MCF 10A (cell line): ENCODE results near the gene EXD3. TPM values are rescaled to one million over a fixed set of nuclear protein-coding genes. Genes with fewer than 3 reads are reported as not detected.

ENCODE experiments used
- BruUV-seq: library from RNA; stranded (reverse); fragments of 400-500 nt; replicated peaks from 2 replicates; lab custom pipeline; 2021; lab: Mats Ljungman, UMichigan
- CTCF ChIA-PET: fragments of 300-600 bp; sonication (Branson Sonifier 250); formaldehyde crosslinking; extraction: SDS; loops from one replicate; lab custom pipeline; 2021; ENCODE audit warnings: antibody characterized with exemption, inconsistent platforms; lab: Yijun Ruan, JAX
- POLR2A ChIA-PET: fragments of 300-600, 350-650 bp; sonication (Branson Sonifier 250); formaldehyde crosslinking; extraction: SDS; loops from one replicate; lab custom pipeline; 2020; ENCODE audit warnings: antibody characterized with exemption, inconsistent platforms; lab: Yijun Ruan, JAX
- DNase-seq: peaks from one replicate; pipeline ENCODE4 v3.0.0-alpha.2; 2018; ENCODE audit not compliant: unreplicated experiment
- H3K27ac Mint-ChIP-seq: one replicate; pipeline ENCODE4 v1.8.0; 2022; ENCODE audit warnings: mild to moderate bottlenecking, low read depth, mixed read lengths; ENCODE audit not compliant: unreplicated experiment
- H3K27me3 Mint-ChIP-seq: one replicate; pipeline ENCODE4 v1.8.0; 2022; ENCODE audit warnings: mixed read lengths; ENCODE audit not compliant: insufficient read depth, unreplicated experiment
- H3K36me3 Mint-ChIP-seq: one replicate; pipeline ENCODE4 v1.8.0; 2022; ENCODE audit warnings: mild to moderate bottlenecking, moderate library complexity, mixed read lengths; ENCODE audit not compliant: insufficient read depth, unreplicated experiment
- H3K4me1 Mint-ChIP-seq: one replicate; pipeline ENCODE4 v1.8.0; 2022; ENCODE audit warnings: mixed read lengths; ENCODE audit not compliant: insufficient read depth, unreplicated experiment
- H3K4me3 Mint-ChIP-seq: one replicate; pipeline ENCODE4 v1.8.0; 2022; ENCODE audit warnings: mild to moderate bottlenecking, moderate library complexity, mixed read lengths; ENCODE audit not compliant: unreplicated experiment
- H3K9me3 Mint-ChIP-seq: one replicate; pipeline ENCODE4 v1.8.0; 2022; ENCODE audit warnings: mixed read lengths; ENCODE audit not compliant: unreplicated experiment
- intact Hi-C: fragments of 100-400 bp; cut with micrococcal nuclease; formaldehyde crosslinking; loops from 2 replicates; pipeline ENCODE4 v1.14.1; 2022
- total RNA-seq: library from RNA; stranded (reverse); gene quantifications from 2 replicates; pipeline ENCODE4 v1.2.3, GENCODE V29; 2022
- TF ChIP-seq, protein P1 (sequence below): fragments of 200-600 bp; IDR thresholded peaks from one replicate; pipeline ENCODE4 v1.8.0; 2022; ENCODE audit warnings: antibody characterized with exemption, mild to moderate bottlenecking; ENCODE audit not compliant: unreplicated experiment

The EXD3 gene
- total RNA-seq, 1 experiment from 2014 or later: 17.1 TPM

DNA sequence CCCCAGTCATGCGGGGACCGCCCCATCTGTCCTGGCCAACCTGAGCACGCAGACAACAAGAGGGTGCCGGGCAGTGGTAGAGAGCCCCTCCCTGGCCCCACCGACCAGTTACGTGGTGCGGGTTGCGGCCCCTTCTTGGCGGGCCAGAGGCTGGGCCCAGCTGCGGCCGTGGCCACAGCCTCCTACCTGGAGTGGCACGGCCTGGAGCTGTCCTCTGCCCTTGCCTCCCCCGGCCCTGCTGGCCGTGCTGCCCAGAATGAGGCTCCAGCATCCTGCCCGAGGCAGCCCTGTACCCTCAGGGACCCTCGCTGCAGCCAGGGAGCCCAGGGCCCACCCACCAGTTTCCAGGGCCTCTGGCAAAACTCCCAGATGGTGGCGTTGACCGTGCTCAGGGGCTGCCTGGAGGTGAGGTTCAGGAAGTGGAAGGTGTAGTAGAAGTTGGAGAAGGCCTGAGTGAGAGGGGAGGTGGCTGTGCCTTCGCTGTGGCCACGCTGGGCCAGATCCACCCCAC, 12.5 kb upstream of the EXD3 start:
- BruUV-seq: no TSS peak
- H3K9me3 Mint-ChIP-seq: no peaks in the 10 kb centered on the region
- DNase-seq: no peak
- POLR2A ChIA-PET: interaction anchor here (3.9 kb wide), 1 partner anchor 11 kb away, joined by 12 read pairs; no protein-coding TSS in a partner anchor
- CTCF ChIA-PET: interaction anchor here (0.6 kb wide), 1 partner anchor 199 kb away, joined by 3 read pairs; no protein-coding TSS in a partner anchor
- H3K36me3 Mint-ChIP-seq: peaks cover 8% of the 10 kb centered on the region
- no peaks in the 10 kb centered on the region for H3K4me1 Mint-ChIP-seq
- no peak overlapping the region for H3K27ac Mint-ChIP-seq
- intact Hi-C loops: no loop called here
- H3K4me3 Mint-ChIP-seq: no peak overlapping the region
- TF ChIP-seq, protein P1, sequence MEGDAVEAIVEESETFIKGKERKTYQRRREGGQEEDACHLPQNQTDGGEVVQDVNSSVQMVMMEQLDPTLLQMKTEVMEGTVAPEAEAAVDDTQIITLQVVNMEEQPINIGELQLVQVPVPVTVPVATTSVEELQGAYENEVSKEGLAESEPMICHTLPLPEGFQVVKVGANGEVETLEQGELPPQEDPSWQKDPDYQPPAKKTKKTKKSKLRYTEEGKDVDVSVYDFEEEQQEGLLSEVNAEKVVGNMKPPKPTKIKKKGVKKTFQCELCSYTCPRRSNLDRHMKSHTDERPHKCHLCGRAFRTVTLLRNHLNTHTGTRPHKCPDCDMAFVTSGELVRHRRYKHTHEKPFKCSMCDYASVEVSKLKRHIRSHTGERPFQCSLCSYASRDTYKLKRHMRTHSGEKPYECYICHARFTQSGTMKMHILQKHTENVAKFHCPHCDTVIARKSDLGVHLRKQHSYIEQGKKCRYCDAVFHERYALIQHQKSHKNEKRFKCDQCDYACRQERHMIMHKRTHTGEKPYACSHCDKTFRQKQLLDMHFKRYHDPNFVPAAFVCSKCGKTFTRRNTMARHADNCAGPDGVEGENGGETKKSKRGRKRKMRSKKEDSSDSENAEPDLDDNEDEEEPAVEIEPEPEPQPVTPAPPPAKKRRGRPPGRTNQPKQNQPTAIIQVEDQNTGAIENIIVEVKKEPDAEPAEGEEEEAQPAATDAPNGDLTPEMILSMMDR: no peak
- H3K27me3 Mint-ChIP-seq: no peaks in the 10 kb centered on the region

DNA sequence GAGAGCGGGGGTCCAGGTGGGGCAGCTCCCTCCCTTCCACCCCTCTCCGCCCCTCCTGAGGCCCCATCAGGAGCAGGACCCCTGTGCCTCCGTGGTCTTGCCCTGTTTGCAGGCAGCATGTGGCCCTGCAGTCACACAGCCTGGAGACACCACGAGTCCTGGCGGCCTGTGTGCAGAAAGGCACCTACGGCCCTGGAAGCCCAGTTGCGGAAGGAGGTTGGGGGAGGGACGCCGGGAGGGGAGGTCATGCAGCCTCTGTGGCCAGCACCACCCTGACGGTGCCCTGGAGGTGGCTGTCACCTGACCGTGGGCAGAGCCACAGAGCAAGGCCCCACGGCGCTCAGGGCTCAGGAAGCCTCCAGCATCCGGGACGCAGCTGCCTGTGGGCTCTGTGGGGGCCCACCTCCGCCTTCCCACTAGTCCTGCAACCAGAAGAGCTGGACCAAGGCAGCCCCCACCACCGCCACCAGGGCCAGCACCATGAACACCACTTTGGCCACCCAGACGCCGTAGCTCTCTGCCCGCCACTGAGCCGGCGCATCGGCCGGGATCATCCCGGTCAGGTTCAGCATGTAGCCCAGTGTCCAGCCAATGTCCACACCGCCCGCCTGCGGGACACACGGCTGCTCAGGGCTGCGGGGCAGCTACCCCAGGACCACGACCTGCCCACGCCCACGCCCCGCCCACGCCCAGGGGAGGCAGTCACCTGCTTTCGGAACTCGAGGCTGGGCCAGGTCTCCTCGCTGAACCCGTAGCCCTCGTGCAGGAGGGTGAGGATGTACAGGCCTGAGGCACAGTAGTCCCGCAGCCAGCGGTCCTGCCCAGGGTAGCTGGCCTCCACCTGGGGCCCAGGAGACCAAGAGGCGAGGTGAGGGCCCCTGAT, 11.8 kb upstream of the EXD3 start:
- BruUV-seq: no TSS peak
- Mint-ChIP-seq H3K36me3 (peaks cover 8% of the 10 kb centered on the region), H3K4me1 (no peaks in the 10 kb centered on the region), H3K27me3 (no peaks in the 10 kb centered on the region), H3K9me3 (no peaks in the 10 kb centered on the region), H3K4me3 (no peak overlapping the region), H3K27ac (no peak overlapping the region)
- DNase-seq: no peak
- TF ChIP-seq, protein P1: no peak
- intact Hi-C loops: no loop called here
- POLR2A ChIA-PET: interaction anchor here (3.3 to 3.9 kb wide), 2 partner anchors 8 to 10 kb away, joined by 12 to 14 read pairs; partner anchors contain the start of gene ENTPD8
- CTCF ChIA-PET: interaction anchor here (0.6 kb wide), 1 partner anchor 198 kb away, joined by 3 read pairs; no protein-coding TSS in a partner anchor

DNA sequence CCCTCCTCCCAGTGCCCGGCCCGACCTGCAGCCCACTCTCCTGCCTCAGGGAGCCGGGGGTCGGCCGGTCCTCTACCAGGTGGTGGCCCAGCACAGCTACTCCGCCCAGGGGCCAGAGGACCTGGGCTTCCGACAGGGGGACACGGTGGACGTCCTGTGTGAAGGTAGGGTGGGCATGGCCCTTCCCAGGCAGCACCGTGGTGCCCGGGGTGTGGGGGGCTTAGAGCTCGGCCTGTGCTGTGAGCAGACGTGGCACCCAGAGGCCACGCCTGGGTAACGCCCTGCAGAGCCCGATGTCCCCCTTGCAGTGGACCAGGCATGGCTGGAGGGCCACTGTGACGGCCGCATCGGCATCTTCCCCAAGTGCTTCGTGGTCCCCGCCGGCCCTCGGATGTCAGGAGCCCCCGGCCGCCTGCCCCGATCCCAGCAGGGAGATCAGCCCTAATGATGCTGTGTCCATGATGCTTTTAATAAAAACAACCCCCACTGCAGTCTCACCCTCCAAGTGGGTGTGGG, 11.0 kb upstream of the EXD3 start:
- BruUV-seq: no TSS peak
- intact Hi-C loops: no loop called here
- CTCF ChIA-PET: interaction anchor here (0.6 kb wide), 1 partner anchor 1640 kb away, joined by 3 read pairs; no protein-coding TSS in a partner anchor
- H3K4me1 Mint-ChIP-seq: no peaks in the 10 kb centered on the region
- no peak overlapping the region for H3K4me3 Mint-ChIP-seq
- POLR2A ChIA-PET: interaction anchor here (3.3 to 3.9 kb wide), 2 partner anchors 9 kb away, joined by 12 to 14 read pairs; partner anchors contain the start of gene ENTPD8
- no peak for DNase-seq
- H3K9me3 Mint-ChIP-seq: no peaks in the 10 kb centered on the region
- TF ChIP-seq, protein P1: no peak
- H3K27ac Mint-ChIP-seq: no peak overlapping the region
- H3K36me3 Mint-ChIP-seq: peaks cover 8% of the 10 kb centered on the region
- no peaks in the 10 kb centered on the region for H3K27me3 Mint-ChIP-seq
